Measurements from ENCODE around the gene NFKBIZ. TPM values are rescaled to one million over a fixed set of nuclear protein-coding genes. Genes with fewer than 3 reads are reported as not detected.

Gene NFKBIZ
- total RNA-seq, 1 donor from 2014 or later: 349 TPM

GRCh38 chr3:101806491-101806890 is 42.8 kb upstream of the NFKBIZ start:
- no peak overlapping the region for H3K4me3 ChIP-seq
- intact Hi-C loops (cut with DNase I): loop anchor here (5.0 kb wide), 1 partner anchor 731 kb away; no protein-coding TSS in a partner anchor
- DNase-seq (ENCODE audit: low spot score in 2 of 2): no peak
- no peaks in the 10 kb centered on the region for H3K9me3 ChIP-seq
- TF ChIP-seq CTCF (IDR thresholded peaks at IDR 0.05): no peak
- no peak overlapping the region for H3K27ac ChIP-seq
- H3K36me3 ChIP-seq: peaks cover 0 to 12% of the 10 kb centered on the region in 2 donors
- H3K4me1 ChIP-seq: peaks cover 0 to 17% of the 10 kb centered on the region in 2 donors
- no peaks in the 10 kb centered on the region for H3K27me3 ChIP-seq

- Histone ChIP-seq H3K4me3 (no peak overlapping the region), H3K27ac (no peak overlapping the region), H3K36me3 (peaks cover 0 to 6% of the 10 kb centered on the region in 2 donors), H3K4me1 (peaks cover 0 to 17% of the 10 kb centered on the region in 2 donors), H3K9me3 (no peaks in the 10 kb centered on the region), H3K27me3 (no peaks in the 10 kb centered on the region)
- DNase-seq (ENCODE audit: low spot score in 2 of 2): no peak
- intact Hi-C loops (cut with DNase I): loop anchor here (5.0 kb wide), 1 partner anchor 729 kb away; no protein-coding TSS in a partner anchor
- no peak for TF ChIP-seq CTCF (IDR thresholded peaks at IDR 0.05)
Measured at GRCh38 chr3:101807888-101808287, 41.4 kb upstream of the NFKBIZ start.

- Histone ChIP-seq H3K4me3 (no peak overlapping the region), H3K4me1 (peaks cover 0 to 17% of the 10 kb centered on the region in 2 donors), H3K36me3 (peaks cover 0 to 6% of the 10 kb centered on the region in 2 donors), H3K9me3 (no peaks in the 10 kb centered on the region), H3K27me3 (no peaks in the 10 kb centered on the region), H3K27ac (peak overlapping the region in 1 of 2 donors; percentile 24)
- peak; percentile 52 to 69 (median 63) for TF ChIP-seq CTCF (IDR thresholded peaks at IDR 0.05)
- intact Hi-C loops (cut with DNase I): loop anchor here (1.0 to 5.0 kb wide), 3 partner anchors 38 to 728 kb away; partner anchors contain the start of gene NFKBIZ
- DNase-seq (ENCODE audit: low spot score in 2 of 2): no peak
Measured at GRCh38 chr3:101809178-101810021, 39.9 kb upstream of the NFKBIZ start.

- Histone ChIP-seq H3K27me3 (no peaks in the 10 kb centered on the region), H3K36me3 (peaks cover 0 to 6% of the 10 kb centered on the region in 2 donors), H3K9me3 (no peaks in the 10 kb centered on the region), H3K4me1 (peaks cover 0 to 17% of the 10 kb centered on the region in 2 donors), H3K4me3 (no peak overlapping the region), H3K27ac (no peak overlapping the region)
- intact Hi-C loops (cut with DNase I): loop anchor here (5.0 kb wide), 1 partner anchor 37 kb away; the partner anchor contains the start of gene NFKBIZ
- no peak for TF ChIP-seq CTCF (IDR thresholded peaks at IDR 0.05)
- DNase-seq (ENCODE audit: low spot score in 2 of 2): no peak
Measured at GRCh38 chr3:101810022-101810418, 39.3 kb upstream of the NFKBIZ start.

- TF ChIP-seq CTCF (IDR thresholded peaks at IDR 0.05): no peak
- peaks cover 0 to 14% of the 10 kb centered on the region in 2 donors for H3K4me1 ChIP-seq
- DNase-seq (ENCODE audit: low spot score in 2 of 2): no peak
- intact Hi-C loops (cut with DNase I): loop anchor here (5.0 kb wide), 1 partner anchor 35 kb away; the partner anchor contains the start of gene NFKBIZ
- H3K36me3 ChIP-seq: peaks cover 0 to 6% of the 10 kb centered on the region in 2 donors
- H3K27ac ChIP-seq: no peak overlapping the region
- H3K4me3 ChIP-seq: no peak overlapping the region
- no peaks in the 10 kb centered on the region for H3K9me3 ChIP-seq
- H3K27me3 ChIP-seq: no peaks in the 10 kb centered on the region
Measured at GRCh38 chr3:101811875-101812274, 37.4 kb upstream of the NFKBIZ start.

Data from ascending aorta (tissue), 2 donors.